ENCODE measurements around the gene PPFIBP2. TPM values are rescaled to one million over a fixed set of nuclear protein-coding genes. Genes with fewer than 3 reads are reported as not detected.

PPFIBP2 gene
- total RNA-seq = 0.97 and 2.2 TPM in 2 replicates

GRCh38 chr11:7513234-7514098 lies at the start of gene PPFIBP2:
PPFIBP2 (plus strand) TSS chr11:7513999; CDS start chr11:7549476, 35,477 bp downstream.

DNA sequence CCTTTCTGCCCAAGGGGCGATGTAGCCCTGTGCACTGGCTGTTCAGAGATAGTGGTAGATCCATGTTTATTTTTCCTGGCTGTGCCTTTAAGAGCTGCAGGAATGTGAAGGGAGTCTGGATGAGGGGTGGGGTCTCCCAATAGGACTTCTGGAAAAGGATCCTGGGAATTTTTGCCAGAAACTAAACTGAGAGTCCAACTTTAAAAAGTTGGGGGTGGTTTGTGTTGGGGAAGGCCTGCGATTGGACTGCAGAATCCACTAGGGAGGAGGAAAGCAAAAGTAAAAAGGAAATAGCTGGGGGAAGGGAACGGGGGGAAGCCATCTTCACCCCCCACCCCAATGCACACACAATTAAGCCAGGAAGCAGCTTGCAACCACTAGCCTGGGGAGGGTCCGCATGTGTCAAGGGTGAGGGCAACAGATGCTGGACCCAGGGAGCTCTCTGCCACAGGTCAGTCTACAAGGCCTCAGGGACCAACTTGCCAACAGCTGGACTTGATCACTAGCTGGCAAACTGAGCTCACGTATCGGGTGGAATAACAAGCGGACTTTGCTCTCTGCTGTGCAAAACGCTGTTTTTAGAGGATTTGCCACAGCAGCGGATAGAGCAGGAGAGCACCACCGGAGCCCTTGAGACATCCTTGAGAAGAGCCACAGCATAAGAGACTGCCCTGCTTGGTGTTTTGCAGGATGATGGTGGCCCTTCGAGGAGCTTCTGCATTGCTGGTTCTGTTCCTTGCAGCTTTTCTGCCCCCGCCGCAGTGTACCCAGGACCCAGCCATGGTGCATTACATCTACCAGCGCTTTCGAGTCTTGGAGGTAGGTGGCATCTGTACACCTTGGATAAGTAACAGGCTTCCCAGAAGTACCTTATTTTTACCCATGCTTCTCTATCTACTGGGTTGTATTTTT lies 28.4 kb upstream of the PPFIBP2 start, which contains the start of gene OLFML1:
Gene OLFML1 (plus strand): TSS at position 321 of the 912 bp plus-strand sequence. CDS start 370 bp downstream, at position 691.

GRCh38 chr11:7672960-7673723 lies 159.3 kb downstream of the PPFIBP2 start, which contains the start of gene CYB5R2:
CYB5R2 (minus strand) TSS chr11:7673500; CDS start chr11:7672825, 675 bp downstream.

Other genes starting within 250 kb of the PPFIBP2 start
- gene OLFML1, start 28.5 kb upstream of the PPFIBP2 start, total RNA-seq = under 0.01 and 0.06 TPM in 2 replicates
- 0.06 and 1.9 TPM in 2 replicates for gene CYB5R2, start 159.5 kb downstream of the PPFIBP2 start, total RNA-seq
- not detected in 2 replicates for gene OVCH2, start 192.5 kb downstream of the PPFIBP2 start, total RNA-seq

Data from bladder microvascular endothelial cell (primary cell).